SK-N-SH treated with all-trans-retinoic acid at 6 μM for 48 hours (cell line): Measurements from ENCODE around the gene PIP5K1C.
A peak's percentile ranks its signal among the peaks of the same experiment; 100 is the strongest.

ENCODE experiments used
- ATAC-seq: fragments of 200-7000 bp; cut with Tn5 transposase; 3 replicates; pipeline ENCODE4 v1.9.1; 2020; ENCODE audit warnings: mild to moderate bottlenecking, moderate library complexity
- ARNTL ChIP-seq: fragments of 450-650 bp; formaldehyde crosslinking; IDR thresholded peaks from 2 replicates; pipeline ENCODE4 v1.5.0; 2020; ENCODE audit warnings: low read depth, mild to moderate bottlenecking, moderate library complexity, borderline replicate concordance
- CREB5 ChIP-seq: fragments of 250-450 bp; sonication (Bioruptor Pico); IDR thresholded peaks from 2 replicates; pipeline ENCODE4 v1.5.1; 2020; ENCODE audit warnings: low read depth, mild to moderate bottlenecking, moderate library complexity
- CSRNP3 ChIP-seq: fragments of 250-450 bp; sonication (Bioruptor Pico); IDR thresholded peaks from 2 replicates; pipeline ENCODE4 v1.5.1; 2021; ENCODE audit warnings: mild to moderate bottlenecking, moderate library complexity
- GLIS3 ChIP-seq: fragments of 250-450 bp; sonication (Bioruptor Pico); IDR thresholded peaks from 2 replicates; pipeline ENCODE4 v1.5.0; 2020; ENCODE audit warnings: mild to moderate bottlenecking, moderate library complexity
- ISL1 ChIP-seq: fragments of 250-450 bp; sonication (Bioruptor Pico); IDR thresholded peaks from 2 replicates; pipeline ENCODE4 v2.1.2; 2022; ENCODE audit warnings: mild to moderate bottlenecking, moderate library complexity
- OSR1 ChIP-seq: fragments of 250-450 bp; sonication (Bioruptor Pico); IDR thresholded peaks from 2 replicates; pipeline ENCODE4 v1.8.0; 2022; ENCODE audit warnings: moderate library complexity, mild to moderate bottlenecking, inconsistent platforms
- PATZ1 ChIP-seq: fragments of 250-450 bp; sonication (Bioruptor Pico); IDR thresholded peaks from 2 replicates; pipeline ENCODE4 v1.8.0; 2020; ENCODE audit warnings: mild to moderate bottlenecking, moderate library complexity, borderline replicate concordance
- PPARA ChIP-seq: fragments of 250-450 bp; sonication (Bioruptor Pico); IDR thresholded peaks from 2 replicates; pipeline ENCODE4 v1.5.0; 2020; ENCODE audit warnings: mild to moderate bottlenecking, borderline replicate concordance
- RARB ChIP-seq: fragments of 250-450 bp; sonication (Bioruptor Pico); IDR thresholded peaks from 2 replicates; pipeline ENCODE4 v1.8.0; 2021; ENCODE audit warnings: mild to moderate bottlenecking, moderate library complexity
- SNAI2 ChIP-seq: fragments of 250-450 bp; sonication (Bioruptor Pico); IDR thresholded peaks from 2 replicates; pipeline ENCODE4 v1.5.0; 2020; ENCODE audit warnings: mild to moderate bottlenecking, moderate library complexity
- TCF4 ChIP-seq: fragments of 250-450 bp; sonication (Bioruptor Pico); IDR thresholded peaks from 2 replicates; pipeline ENCODE4 v1.8.0; 2021; ENCODE audit warnings: mild to moderate bottlenecking, moderate library complexity, borderline replicate concordance
- TOX ChIP-seq: fragments of 250-450 bp; sonication (Bioruptor Pico); IDR thresholded peaks from 2 replicates; pipeline ENCODE4 v1.8.0; 2021; ENCODE audit warnings: mild to moderate bottlenecking, moderate library complexity, borderline replicate concordance
- ZC3H10 ChIP-seq: fragments of 250-450 bp; sonication (Bioruptor Pico); IDR thresholded peaks from 2 replicates; pipeline ENCODE4 v1.5.1; 2021; ENCODE audit warnings: mild to moderate bottlenecking, moderate library complexity
- ZFP3 ChIP-seq: fragments of 250-450 bp; sonication (Bioruptor Pico); IDR thresholded peaks from 2 replicates; pipeline ENCODE4 v1.5.0; 2020; ENCODE audit warnings: mild to moderate bottlenecking, moderate library complexity
- ZFP30 ChIP-seq: fragments of 450-650 bp; formaldehyde crosslinking; IDR thresholded peaks from 2 replicates; pipeline ENCODE4 v1.5.0; 2022; ENCODE audit warnings: mild to moderate bottlenecking, moderate library complexity
- ZNF565 ChIP-seq: fragments of 450-650 bp; formaldehyde crosslinking; conservative IDR thresholded peaks from 2 replicates; pipeline ENCODE4 v1.5.0; 2020; ENCODE audit warnings: low read depth, mild to moderate bottlenecking, moderate library complexity
- ZNF70 ChIP-seq: fragments of 450-650 bp; formaldehyde crosslinking; IDR thresholded peaks from 2 replicates; pipeline ENCODE4 v1.5.0; 2020; ENCODE audit warnings: mild to moderate bottlenecking, moderate library complexity

Gene PIP5K1C

GRCh38 chr19:3721887-3722442 is 21.7 kb upstream of the PIP5K1C start:
- no peak for ATAC-seq
- no peak for TF ChIP-seq TOX
- TF ChIP-seq TCF4, result no peak
- TF ChIP-seq ZNF70 (CRISPR knock-in tag), result no peak
- no peak for TF ChIP-seq RARB (CRISPR knock-in tag)
- no peak for TF ChIP-seq ZFP30 (CRISPR knock-in tag)
- TF ChIP-seq ISL1 (CRISPR knock-in tag), result no peak
- TF ChIP-seq ZC3H10 (CRISPR knock-in tag), result no peak
- TF ChIP-seq PPARA (CRISPR knock-in tag), result no peak

- peak; percentile 78 for ATAC-seq
- no peak for TF ChIP-seq OSR1 (CRISPR knock-in tag)
- TF ChIP-seq ARNTL (CRISPR knock-in tag), result no peak
- no peak for TF ChIP-seq GLIS3 (CRISPR knock-in tag)
- no peak for TF ChIP-seq SNAI2 (CRISPR knock-in tag)
- TF ChIP-seq ZFP3 (CRISPR knock-in tag), result peak; percentile 85
- TF ChIP-seq, all 23 proteins: peak for 1
These were observed 21.0 kb upstream of the PIP5K1C start for GRCh38 chr19:3721131-3721886.

GRCh38 chr19:3720349-3720917 is 20.2 kb upstream of the PIP5K1C start:
- ATAC-seq, result no peak
- TF ChIP-seq RARB (CRISPR knock-in tag) (no peak), ZFP3 (CRISPR knock-in tag) (peak; percentile 98)

GRCh38 chr19:3719868-3720267 is 19.6 kb upstream of the PIP5K1C start:
- ATAC-seq, result no peak
- TF ChIP-seq CREB5 (CRISPR knock-in tag), result no peak

GRCh38 chr19:3716147-3716668 is 15.9 kb upstream of the PIP5K1C start:
- TF ChIP-seq CSRNP3 (CRISPR knock-in tag), result no peak
- TF ChIP-seq GLIS3 (CRISPR knock-in tag), result no peak
- TF ChIP-seq ZC3H10 (CRISPR knock-in tag), result no peak
- TF ChIP-seq ARNTL (CRISPR knock-in tag), result no peak
- TF ChIP-seq PPARA (CRISPR knock-in tag), result no peak
- ATAC-seq, result no peak

GRCh38 chr19:3712663-3713611 is 12.7 kb upstream of the PIP5K1C start:
- ATAC-seq, result no peak
- no peak for TF ChIP-seq SNAI2 (CRISPR knock-in tag)

GRCh38 chr19:3710265-3710812 is 10.1 kb upstream of the PIP5K1C start:
- TF ChIP-seq ZFP3 (CRISPR knock-in tag), result no peak
- TF ChIP-seq PATZ1 (CRISPR knock-in tag), result no peak
- no peak for TF ChIP-seq ZNF70 (CRISPR knock-in tag)
- no peak for TF ChIP-seq ZC3H10 (CRISPR knock-in tag)
- no peak for TF ChIP-seq ISL1 (CRISPR knock-in tag)
- no peak for TF ChIP-seq TOX
- TF ChIP-seq ZNF565 (CRISPR knock-in tag), result no peak
- peak; percentile 32; the same call in 2 of the 3 replicates for ATAC-seq
